ENCODE results near the gene GMIP. TPM values are rescaled to one million over a fixed set of nuclear protein-coding genes. Genes with fewer than 3 reads are reported as not detected.

GMIP gene
- total and polyA plus RNA-seq, 2 of the 4 experiments (the other 2 are of a cell fraction), result 4.1 to 11.0 TPM

DNA sequence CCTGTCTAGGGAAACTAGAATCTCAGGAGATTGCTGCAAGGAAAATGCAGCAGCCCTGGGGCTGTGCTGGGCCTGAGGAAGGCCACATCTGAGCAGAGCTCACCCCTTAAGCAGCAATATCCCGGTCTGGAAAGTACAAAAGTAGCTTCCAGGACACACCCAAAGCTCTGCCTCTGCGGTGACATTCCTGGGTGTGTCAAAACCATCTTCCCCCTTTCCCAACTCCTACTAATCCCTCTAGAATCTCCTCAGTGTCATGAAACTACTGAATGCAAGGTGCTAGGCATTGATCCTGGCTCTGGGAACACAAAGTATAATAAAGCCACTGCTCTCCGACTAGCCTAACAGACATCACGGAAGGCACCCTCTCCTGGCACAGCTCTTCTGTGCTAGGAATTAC is 30.0 kb downstream of the GMIP start:
- Histone ChIP-seq H2BK120ac (ENCODE audit: low read depth, low read length) (no peak overlapping the region), H3K36me3 (ENCODE audit: control insufficient read depth, insufficient read depth, low read length) (no peaks in the 10 kb centered on the region), H4K20me1 (ENCODE audit: insufficient read depth, low read length) (no peaks in the 10 kb centered on the region), H4K91ac (ENCODE audit: insufficient read depth, low read depth, low read length) (no peak overlapping the region), H3K27me3 (ENCODE audit: control insufficient read depth, insufficient read depth, low read length) (no peaks in the 10 kb centered on the region), H2AFZ (replicated peaks; ENCODE audit: low read length, poor library complexity) (no peak overlapping the region), H3K56ac (ENCODE audit: extremely low read depth, insufficient read depth, low read length) (no peak overlapping the region), H3K18ac (ENCODE audit: low read depth, low read length) (no peak overlapping the region), H3K4me2 (ENCODE audit: low read depth, low read length) (no peak overlapping the region), H4K5ac (ENCODE audit: low read depth, low read length) (no peak overlapping the region), H3K9me3 (ENCODE audit: control insufficient read depth, insufficient read depth, low read length) (no peaks in the 10 kb centered on the region), H2BK15ac (ENCODE audit: low read depth, low read length) (no peak overlapping the region; the same call in 2 of the 3 replicates), H3K4ac (ENCODE audit: low read depth, low read length) (no peak overlapping the region), H3K9me1 (ENCODE audit: insufficient read depth, low read length) (peaks cover 10% of the 10 kb centered on the region; the same call in 1 of the 2 replicates), H3K23ac (ENCODE audit: low read depth, low read length) (peak overlapping the region; percentile 43), H4K8ac (ENCODE audit: low read depth in 2 of 2, low read length in 2 of 2) (no peak overlapping the region), H3K4me3 (ENCODE audit: insufficient read depth, low read depth, low read length) (no peak overlapping the region), H2AK9ac (replicated peaks; ENCODE audit: low read depth, low read length, poor library complexity) (no peak overlapping the region), H3K79me1 (ENCODE audit: low read depth in 1 of 2, low read length in 2 of 2) (peaks cover 15 to 17% of the 10 kb centered on the region in 2 experiments; a peak in 3 of 4 replicates), H2BK20ac (ENCODE audit: low read depth, low read length) (no peak overlapping the region), H3K4me1 (ENCODE audit: control insufficient read depth, insufficient read depth, low read length) (peaks cover 8% of the 10 kb centered on the region), H2AK5ac (ENCODE audit: low read depth, low read length) (no peak overlapping the region), H3K9ac (ENCODE audit: low read depth, low read length) (no peak overlapping the region), H3K27ac (ENCODE audit: insufficient read depth, low read length) (no peak overlapping the region), H3K14ac (replicated peaks; ENCODE audit: low read depth, low read length) (peak overlapping the region; percentile 4), H2BK5ac (ENCODE audit: low read depth, low read length, poor library complexity, severe bottlenecking) (no peak overlapping the region)
- in situ Hi-C loops (cut with MboI; ENCODE audit: low sequenced_read_pairs), result no loop called here
- no TSS peak for BruUV-seq (replicated peaks)
- POLR2A ChIA-PET (ENCODE audit: unreplicated experiment), result no interaction called here
- CTCF ChIA-PET, result no interaction called here
- ATAC-seq (ENCODE audit: low read depth) (peak; percentile 31; the same call in 1 of the 2 replicates), DNase-seq (no peak)
- dilution Hi-C loops (cut with HindIII; ENCODE audit: low sequenced_read_pairs, unreplicated experiment), result no loop called here
- intact Hi-C loops (cut with micrococcal nuclease), result no loop called here
- WGBS, 2 experiments (ENCODE audit: extremely low coverage in 2 of 2, insufficient read length in 1 of 2), result 100% methylated on average over 2 of the region's 4 CpGs; no CpG with 5 or more reads in 1 of the 2 experiments
- TF ChIP-seq RAD21 (IDR thresholded peaks at IDR 0.05; ENCODE audit: low read length) (no peak), MXI1 (IDR thresholded peaks at IDR 0.05; ENCODE audit: borderline replicate concordance, low read depth, low read length) (no peak), POLR2A (IDR thresholded peaks at IDR 0.05; ENCODE audit: low read depth, low read length) (no peak), NFE2L2 (IDR thresholded peaks at IDR 0.05; ENCODE audit: low read depth, low read length) (no peak), FOS (IDR thresholded peaks at IDR 0.05; ENCODE audit: low read depth, low read length) (no peak), CEBPB (IDR thresholded peaks at IDR 0.05; ENCODE audit: low read depth, low read length) (no peak), RCOR1 (IDR thresholded peaks at IDR 0.05; ENCODE audit: insufficient replicate concordance, low read length) (no peak), BHLHE40 (IDR thresholded peaks at IDR 0.05; ENCODE audit: low read depth, low read length) (no peak)
- TF ChIP-seq, protein P1, sequence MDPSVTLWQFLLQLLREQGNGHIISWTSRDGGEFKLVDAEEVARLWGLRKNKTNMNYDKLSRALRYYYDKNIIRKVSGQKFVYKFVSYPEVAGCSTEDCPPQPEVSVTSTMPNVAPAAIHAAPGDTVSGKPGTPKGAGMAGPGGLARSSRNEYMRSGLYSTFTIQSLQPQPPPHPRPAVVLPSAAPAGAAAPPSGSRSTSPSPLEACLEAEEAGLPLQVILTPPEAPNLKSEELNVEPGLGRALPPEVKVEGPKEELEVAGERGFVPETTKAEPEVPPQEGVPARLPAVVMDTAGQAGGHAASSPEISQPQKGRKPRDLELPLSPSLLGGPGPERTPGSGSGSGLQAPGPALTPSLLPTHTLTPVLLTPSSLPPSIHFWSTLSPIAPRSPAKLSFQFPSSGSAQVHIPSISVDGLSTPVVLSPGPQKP (IDR thresholded peaks at IDR 0.05; ENCODE audit: borderline replicate concordance, low read depth, low read length), result no peak
